Measurements from ENCODE around the gene AHCTF1. TPM values are rescaled to one million over a fixed set of nuclear protein-coding genes. Genes with fewer than 3 reads are reported as not detected.

The AHCTF1 gene, protein sequence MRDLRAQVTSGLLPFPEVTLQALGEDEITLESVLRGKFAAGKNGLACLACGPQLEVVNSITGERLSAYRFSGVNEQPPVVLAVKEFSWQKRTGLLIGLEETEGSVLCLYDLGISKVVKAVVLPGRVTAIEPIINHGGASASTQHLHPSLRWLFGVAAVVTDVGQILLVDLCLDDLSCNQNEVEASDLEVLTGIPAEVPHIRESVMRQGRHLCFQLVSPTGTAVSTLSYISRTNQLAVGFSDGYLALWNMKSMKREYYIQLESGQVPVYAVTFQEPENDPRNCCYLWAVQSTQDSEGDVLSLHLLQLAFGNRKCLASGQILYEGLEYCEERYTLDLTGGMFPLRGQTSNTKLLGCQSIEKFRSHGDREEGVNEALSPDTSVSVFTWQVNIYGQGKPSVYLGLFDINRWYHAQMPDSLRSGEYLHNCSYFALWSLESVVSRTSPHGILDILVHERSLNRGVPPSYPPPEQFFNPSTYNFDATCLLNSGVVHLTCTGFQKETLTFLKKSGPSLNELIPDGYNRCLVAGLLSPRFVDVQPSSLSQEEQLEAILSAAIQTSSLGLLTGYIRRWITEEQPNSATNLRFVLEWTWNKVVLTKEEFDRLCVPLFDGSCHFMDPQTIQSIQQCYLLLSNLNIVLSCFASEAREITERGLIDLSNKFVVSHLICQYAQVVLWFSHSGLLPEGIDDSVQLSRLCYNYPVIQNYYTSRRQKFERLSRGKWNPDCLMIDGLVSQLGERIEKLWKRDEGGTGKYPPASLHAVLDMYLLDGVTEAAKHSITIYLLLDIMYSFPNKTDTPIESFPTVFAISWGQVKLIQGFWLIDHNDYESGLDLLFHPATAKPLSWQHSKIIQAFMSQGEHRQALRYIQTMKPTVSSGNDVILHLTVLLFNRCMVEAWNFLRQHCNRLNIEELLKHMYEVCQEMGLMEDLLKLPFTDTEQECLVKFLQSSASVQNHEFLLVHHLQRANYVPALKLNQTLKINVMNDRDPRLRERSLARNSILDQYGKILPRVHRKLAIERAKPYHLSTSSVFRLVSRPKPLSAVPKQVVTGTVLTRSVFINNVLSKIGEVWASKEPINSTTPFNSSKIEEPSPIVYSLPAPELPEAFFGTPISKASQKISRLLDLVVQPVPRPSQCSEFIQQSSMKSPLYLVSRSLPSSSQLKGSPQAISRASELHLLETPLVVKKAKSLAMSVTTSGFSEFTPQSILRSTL (N-terminal part only)
- total RNA-seq (2022; extraction: Qiagen RNA extraction; ENCODE audit: low read depth), result 21.1 to 37.7 TPM (median 28.0 TPM) in 5 replicates

DNA sequence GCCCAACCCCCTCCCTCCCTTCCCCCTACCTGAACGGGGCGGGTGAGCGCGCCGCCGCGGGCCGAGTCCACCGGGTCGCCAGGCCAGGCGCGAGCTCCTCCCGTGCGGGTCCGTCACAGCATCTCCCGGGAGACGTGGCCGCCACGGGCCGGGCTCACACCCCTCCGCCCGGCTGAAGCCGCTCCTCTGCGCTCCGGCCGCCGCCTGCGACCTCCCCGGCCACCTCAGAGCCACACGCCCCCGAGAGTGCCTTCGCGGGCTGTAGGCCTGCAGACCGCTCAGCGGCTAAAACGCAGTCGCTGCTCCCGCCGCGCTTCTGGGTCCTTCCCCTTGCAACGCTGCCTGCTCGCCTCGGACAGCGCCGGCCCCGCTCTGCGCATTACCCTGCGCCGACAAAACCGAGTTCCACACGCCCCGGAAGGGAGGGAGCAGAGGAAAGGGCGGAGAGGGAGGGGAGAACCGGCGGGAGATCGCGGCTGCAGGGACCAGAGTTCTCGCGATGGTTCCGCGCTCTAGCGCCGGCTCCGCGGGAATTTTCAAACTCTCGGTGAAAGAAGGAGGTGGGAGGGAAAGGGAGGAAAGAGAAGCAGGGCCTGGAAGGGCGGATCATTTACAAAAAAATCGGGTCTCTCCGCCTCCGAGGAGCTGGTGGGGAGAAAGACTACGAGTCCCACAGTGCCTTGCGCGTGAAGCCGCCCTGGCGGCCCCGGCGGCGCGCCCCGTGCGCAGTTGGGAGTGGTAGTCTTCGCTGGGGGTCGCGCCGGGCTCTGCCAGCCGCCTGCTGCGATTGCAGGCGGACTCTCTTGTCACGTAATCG is at the start of gene AHCTF1:
AHCTF1 (minus strand) TSS at position 400 of the 817 bp plus-strand sequence. CDS start 13,578 bp downstream, outside the sequence.

Other genes starting within 250 kb of the AHCTF1 start
- 43.9 to 49.1 TPM (median 48.8 TPM) in 5 replicates for gene SCCPDH, start 207.5 kb downstream of the AHCTF1 start, total RNA-seq (2022; extraction: Qiagen RNA extraction; ENCODE audit: low read depth)
- gene ZNF695, start 76.1 kb upstream of the AHCTF1 start, total RNA-seq (2022; extraction: Qiagen RNA extraction; ENCODE audit: low read depth), result 1.8 to 2.7 TPM (median 2.6 TPM) in 5 replicates
- gene ZNF670, start 146.9 kb upstream of the AHCTF1 start, total RNA-seq (2022; extraction: Qiagen RNA extraction; ENCODE audit: low read depth), result 3.4 to 5.7 TPM (median 3.7 TPM) in 5 replicates
- 3.2 to 4.2 TPM (median 3.9 TPM) in 5 replicates for gene ZNF669, start 172.4 kb upstream of the AHCTF1 start, total RNA-seq (2022; extraction: Qiagen RNA extraction; ENCODE audit: low read depth)
- 4.0 to 5.2 TPM (median 4.8 TPM) in 5 replicates for gene ZNF124, start 240.1 kb upstream of the AHCTF1 start, total RNA-seq (2022; extraction: Qiagen RNA extraction; ENCODE audit: low read depth)

Measured in A549 treated with CpdA at 1 μM for 4 hours (cell line).